NCI-H748 (cell line): ENCODE results near the gene NRG2.

Experiments
- DNase-seq: peaks from one replicate; lab custom pipeline; 2025; ENCODE audit not compliant: unreplicated experiment; lab: John Stamatoyannopoulos, UW

The NRG2 gene

GRCh38 chr5:139804800-139805397 is 238.2 kb downstream of the NRG2 start:
- no peak for DNase-seq

DNA sequence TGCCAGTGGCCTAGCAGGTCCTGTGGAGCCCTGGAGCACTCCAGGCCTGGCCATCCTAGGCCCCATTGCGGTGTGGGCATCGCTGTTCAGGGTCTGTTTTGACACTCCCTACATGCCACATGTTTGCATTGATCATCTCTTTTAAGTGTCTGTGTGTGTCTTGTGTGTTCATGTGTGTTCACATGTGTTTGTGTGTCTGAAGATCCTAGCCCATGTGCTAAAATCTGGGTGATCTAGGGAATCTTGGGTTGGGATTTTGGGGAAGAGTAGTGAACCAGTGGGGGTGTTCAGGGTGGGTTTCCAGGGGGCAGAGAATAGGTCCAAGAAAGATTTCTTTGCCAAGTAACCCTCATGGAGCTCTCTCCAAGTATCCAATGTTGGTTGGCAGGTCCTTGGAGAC is 239.1 kb downstream of the NRG2 start:
- DNase-seq = no peak

DNA sequence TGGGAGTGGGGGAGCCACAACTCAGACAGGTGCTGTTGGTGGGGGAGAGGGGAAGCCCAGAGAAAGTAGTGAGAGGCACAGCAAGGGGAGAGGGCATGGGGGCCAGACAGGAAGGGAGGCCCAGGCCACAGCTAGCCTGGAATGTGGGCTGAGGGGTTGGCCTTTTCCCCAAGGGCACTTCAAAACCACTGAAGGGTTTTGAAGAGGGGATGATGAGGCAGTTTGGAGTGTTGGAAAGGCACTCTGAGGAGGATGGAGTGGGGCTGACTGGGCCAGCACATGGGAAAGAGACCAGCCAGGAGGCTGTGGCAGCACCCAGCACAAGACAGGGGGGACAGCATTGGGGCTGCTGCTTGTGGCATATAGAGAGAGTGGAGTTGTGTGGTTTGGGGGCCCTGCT is 243.7 kb downstream of the NRG2 start:
- DNase-seq = no peak

- no peak for DNase-seq
These were observed 244.2 kb downstream of the NRG2 start for GRCh38 chr5:139798883-139799282.

GRCh38 chr5:139797856-139798510 is 245.1 kb downstream of the NRG2 start:
- DNase-seq = no peak

- DNase-seq = no peak
These were observed 245.8 kb downstream of the NRG2 start for GRCh38 chr5:139797335-139797734.
